GM18505 (cell line): ENCODE data around the gene MYOCOS.
"Not testable (repeated sequence)": the region's sequence is repeated elsewhere in the genome, so short reads cannot be mapped to it uniquely, and the experiment has no call there.

ENCODE experiments used
- ATAC-seq: cut with Tn5 transposase; IDR thresholded peaks from one replicate; pipeline ENCODE4 v1.9.1; 2021; ENCODE audit not compliant: unreplicated experiment
- POLR2A ChIP-seq: IDR thresholded peaks from 4 replicates; pipeline ENCODE4 v1.6.1; 2011; ENCODE audit warnings: borderline replicate concordance; ENCODE audit not compliant: insufficient read depth, insufficient read length; ENCODE audit errors: extremely low read depth

The MYOCOS gene, protein sequence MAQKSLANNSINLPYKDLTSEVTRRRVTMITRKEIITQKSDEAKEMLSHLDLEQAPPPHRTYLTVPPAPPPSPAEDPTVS

DNA sequence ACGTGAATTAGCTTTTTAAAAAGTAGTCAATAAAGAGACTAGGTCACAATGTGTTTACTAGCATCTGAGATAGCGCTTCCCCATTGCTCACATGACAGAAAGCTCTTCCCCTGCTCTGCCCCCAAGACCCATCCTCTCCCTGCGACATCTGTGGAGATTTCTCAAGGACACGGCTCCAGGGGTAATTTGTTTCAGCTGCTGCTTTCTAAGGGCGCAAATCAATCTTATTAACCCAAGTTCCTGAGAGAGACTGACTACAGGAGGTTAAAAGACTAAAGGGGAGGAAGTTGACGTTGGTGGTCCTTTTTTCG is at the start of gene MYOCOS:
Gene MYOCOS, plus strand, starts transcription at position 92 of the 311 bp plus-strand sequence. CDS start 1,641 bp downstream, outside the sequence.
- no peak for TF ChIP-seq POLR2A
- no peak for ATAC-seq

DNA sequence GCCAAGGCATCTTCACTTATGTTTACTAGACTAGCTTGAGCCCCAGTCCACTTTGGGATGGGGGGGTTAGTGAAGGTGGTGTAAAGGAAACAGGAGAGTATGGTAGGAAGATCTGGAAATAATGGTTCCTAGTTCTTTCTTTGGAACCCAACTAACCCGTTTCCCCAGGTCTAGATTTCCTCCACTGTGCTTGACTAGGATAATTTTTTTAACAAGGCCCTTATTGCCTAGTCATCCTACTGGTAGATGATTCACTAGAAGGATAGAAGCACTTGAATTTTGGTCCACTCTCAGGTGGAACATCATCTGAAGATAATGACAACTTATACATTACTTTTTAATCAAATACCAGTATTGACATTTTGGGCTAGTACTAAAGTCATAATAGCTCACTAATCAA is 45.9 kb upstream of the MYOCOS start:
- no peak for ATAC-seq
- TF ChIP-seq POLR2A = no peak

DNA sequence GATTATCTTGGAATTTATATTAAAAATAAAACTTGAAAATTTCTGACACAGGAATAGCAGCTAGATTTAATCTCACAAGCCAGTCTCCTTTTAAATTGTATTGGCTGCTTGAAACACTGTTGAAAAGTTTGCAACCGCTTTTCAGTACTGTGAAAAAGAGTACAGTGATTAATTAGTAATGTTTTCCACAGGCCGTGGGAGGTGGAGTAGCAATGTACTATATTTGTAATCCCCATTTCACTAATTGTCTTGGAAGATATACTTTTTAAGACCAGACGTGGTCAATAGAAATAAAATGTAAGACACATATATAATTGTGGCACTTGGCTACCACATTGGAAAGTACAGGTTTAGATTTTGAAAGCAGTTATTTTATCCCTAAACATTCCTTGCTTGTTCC is 40.8 kb upstream of the MYOCOS start:
- ATAC-seq = no peak

DNA sequence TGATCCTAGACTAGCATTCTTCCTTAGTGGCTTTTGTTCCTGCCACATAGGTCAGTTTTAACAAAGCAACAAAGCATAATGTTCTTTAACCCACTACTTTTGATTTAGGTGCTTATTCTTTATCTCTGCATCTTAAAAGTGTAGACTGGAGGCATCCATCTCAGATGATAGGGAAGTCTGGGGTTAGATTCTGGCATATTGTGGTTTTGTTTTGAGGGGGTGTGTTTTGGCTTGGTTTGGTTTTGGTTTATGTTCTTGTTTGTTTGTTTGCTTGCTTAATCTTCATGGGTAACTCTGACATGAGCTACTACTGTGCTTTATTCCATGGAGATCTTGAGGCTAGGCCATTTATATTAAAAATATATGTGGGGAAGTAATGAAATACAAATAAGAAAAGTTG is 40.3 kb upstream of the MYOCOS start:
- TF ChIP-seq POLR2A = no peak
- ATAC-seq = no peak

More for the DNA sequence above, 40.8 kb upstream of the MYOCOS start:
- no peak for TF ChIP-seq POLR2A

DNA sequence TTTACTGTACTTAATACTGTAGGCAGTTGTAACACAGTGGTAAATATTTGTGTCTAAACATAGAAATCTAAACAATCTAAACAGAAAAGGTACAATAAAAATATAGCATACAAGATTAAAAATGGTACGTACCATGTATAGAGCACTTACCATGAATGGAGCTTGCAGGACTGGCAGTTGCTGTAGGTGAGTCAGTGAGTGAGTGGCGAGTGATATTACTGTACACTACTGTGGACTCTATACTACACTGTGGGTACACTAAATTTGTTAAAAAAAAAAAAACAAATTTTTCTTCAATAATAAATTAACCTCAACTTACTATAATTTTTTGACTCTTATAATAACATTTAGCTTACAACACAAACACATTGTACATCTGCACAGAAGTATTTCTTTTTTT is 39.5 kb upstream of the MYOCOS start:
- TF ChIP-seq POLR2A = no peak
- no peak for ATAC-seq

DNA sequence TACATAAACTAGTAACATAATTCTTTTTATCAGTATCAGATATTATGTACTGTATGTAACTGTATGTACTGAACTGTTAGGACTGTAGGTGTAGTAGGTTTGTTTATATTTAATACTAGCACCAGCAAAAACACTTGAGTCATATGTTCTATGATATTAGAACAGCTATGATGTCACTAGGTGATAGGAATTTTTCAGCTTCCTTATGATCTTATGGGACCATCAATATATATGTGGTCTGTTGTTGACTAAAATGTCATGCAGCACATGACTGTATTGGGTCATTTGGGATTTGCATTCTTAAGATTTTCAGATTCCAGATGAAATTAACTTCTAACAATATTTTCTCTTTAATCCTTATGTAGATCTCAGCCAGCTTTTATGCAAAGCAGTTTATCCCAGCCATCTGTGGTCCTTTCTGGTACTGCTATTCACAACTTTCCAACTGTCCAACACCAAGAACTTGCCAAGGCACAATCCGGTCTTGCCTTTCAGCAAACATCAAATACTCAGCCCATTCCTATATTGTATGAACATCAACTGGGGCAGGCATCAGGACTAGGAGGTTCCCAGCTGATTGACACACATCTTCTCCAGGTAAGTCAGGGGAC is 38.3 kb upstream of the MYOCOS start:
- TF ChIP-seq POLR2A = no peak
- ATAC-seq = no peak

DNA sequence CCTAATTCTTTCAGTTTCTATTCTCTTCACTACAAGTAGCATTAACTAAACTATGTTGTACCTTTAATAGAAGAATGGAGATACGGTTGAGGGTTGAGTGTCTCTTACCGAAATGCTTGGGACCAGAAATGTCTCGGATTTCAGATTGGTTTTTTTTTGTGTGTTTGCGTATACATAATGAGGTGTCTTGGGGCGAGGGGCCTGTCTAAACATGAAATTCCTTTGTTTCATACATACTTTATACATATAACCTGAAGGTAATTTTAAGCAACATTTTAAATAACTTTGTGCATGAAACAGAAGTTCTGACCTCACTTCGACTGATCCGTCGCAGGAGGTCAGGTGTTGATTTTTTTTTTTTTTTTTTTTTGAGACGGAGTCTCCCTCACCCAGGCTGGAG is 36.3 kb upstream of the MYOCOS start:
- no peak for ATAC-seq
- no peak for TF ChIP-seq POLR2A

DNA sequence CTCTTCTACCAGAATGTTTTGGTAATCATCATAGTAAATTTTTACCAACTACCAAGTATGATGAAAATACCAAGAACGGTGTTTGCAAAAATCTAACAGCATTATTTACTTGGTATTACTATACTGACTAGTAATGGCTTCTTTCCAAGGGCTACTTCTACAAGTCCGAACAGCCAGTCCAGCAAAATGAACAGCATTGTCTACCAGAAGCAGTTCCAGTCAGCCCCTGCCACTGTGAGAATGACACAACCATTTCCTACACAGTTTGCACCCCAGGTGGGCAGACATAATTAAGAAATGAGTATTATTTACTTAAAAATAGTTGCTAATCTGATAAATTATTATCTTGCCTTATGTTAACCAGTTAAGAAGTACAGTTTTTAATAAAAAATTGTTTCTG is 33.8 kb upstream of the MYOCOS start:
- ATAC-seq = no peak
- no peak for TF ChIP-seq POLR2A

DNA sequence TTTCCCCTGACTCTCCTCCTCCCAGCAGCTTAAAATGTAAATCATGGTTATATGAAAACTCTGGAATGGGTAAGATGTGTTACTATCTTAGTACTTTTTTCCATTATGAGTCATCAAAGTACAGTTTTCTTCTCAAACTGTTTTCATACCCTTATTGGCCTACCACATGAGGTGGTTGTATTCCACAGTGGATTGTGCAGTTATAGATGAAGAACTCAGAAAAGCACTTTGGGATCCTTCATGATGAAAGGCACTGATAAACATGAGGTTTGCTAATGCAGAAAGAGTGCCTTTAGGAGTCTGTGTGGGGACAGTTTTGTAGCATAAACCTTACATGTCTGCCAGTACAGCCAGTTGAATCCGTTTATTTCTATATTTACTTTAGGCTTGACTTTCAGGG is 32.0 kb upstream of the MYOCOS start:
- TF ChIP-seq POLR2A = no peak
- ATAC-seq = no peak

DNA sequence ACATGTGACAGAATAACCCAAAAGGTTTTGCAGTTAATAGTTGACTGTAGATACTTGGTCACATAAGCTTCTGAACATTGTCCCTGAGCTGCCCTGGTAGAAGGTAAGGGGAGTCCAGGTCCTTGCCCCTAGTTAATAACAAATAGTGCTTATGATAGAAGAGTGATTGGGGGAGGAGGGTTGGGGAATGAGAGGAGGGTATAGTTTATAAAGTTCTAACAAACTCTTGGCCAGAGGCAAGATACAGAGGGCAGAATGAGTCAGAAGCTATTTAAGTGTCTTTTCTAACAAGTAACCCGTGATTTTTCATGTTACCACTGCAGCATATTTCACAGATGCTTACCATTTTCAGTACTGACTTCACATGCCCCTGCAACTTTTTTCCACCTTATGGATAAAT is 26.7 kb upstream of the MYOCOS start:
- ATAC-seq = no peak
- no peak for TF ChIP-seq POLR2A

DNA sequence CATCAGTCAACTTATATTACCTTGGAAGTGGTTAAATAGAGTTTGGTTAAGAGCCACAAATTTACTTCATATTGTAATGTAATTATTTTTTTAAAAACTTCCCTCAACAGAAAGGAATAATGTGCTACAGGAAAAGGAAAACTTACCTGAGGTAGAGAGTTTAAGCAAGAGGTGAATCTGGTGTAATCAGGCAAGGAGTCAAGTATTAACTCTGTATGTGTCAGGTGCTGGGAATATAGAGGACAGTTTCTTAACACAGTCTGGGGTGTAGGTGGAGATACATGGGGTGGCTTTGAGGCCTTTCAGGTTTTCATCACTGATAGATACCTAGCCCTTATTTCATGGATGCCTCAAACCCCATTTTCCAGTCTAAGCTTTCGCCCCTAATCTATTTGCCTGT is 25.9 kb upstream of the MYOCOS start:
- TF ChIP-seq POLR2A = no peak
- ATAC-seq = no peak

DNA sequence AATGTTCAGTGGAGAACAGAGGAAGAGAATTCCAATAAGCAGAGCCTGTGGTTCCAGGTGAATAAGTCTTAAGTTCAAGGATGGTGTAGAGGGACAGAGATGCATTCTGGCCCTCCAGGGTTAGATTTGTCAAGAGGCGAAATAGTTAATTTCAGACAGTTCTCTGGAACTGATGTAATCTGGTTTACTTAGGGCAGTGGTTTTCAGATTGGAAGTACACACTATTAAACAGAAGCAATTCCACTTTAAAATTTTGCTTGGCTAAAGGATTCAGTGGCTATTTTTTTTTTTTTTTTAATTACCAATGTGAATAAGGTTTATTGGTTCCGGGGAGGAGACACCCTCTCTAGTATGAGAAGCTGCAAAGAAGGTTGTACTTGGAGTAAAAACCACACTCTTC is 25.3 kb upstream of the MYOCOS start:
- no peak for ATAC-seq
- TF ChIP-seq POLR2A = no peak

DNA sequence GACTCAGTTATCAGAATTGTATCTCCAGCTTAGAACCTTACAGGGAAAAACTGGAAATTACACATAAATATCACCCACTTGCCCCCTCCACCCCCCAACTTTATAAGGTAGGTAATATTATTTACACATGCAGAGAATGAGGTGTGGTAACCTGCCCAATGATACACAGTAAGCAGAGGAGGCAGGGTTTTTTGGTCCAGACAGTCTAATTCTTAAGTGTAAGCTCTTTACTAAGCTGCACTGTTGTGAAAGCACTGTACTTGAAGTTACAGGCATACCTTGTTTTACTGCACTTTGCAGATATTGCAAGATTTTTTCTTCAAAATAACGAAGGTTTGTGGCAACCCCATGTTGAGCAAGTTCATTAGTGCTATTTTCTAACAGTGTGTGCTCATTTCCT is 24.8 kb upstream of the MYOCOS start:
- ATAC-seq = no peak
- no peak for TF ChIP-seq POLR2A

DNA sequence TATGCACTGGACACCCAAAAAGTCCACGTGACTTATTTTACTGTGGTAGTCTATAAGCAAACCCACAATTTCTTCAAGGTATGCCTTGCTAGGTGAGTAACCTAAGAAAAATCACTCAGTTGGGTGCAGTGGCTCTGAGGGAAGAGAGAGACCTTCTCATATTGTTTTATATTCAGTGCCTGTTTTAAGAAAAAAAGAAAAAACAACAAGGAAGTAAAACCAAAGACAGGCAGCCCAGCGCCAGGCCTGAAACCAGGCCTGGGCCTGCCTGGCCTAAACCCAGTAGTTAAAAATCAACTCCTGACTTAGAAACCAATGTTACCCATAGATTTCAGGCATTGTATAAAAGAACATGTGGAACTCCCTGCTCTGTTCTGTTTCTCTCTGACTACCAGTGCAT is 21.7 kb upstream of the MYOCOS start:
- not testable (repeated sequence) for ATAC-seq

DNA sequence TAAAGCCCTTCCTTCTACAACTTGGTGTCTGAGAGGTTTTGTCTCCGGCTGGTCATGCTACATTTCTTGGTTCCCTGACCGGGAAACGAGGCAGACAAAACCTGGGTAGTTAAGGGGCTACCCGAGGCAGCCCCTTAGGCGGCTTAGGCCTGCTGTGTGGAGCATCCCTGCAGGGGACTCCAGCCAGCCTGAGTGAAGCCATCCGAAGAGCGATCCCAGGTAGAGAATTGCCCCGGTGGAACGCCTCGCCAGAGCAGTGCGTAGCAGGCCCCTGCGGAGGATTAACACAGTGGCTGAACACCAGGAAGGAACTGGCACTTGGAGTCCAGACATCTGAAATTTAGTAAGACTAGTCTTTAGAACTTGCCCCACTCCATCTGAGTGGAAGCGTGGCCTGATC is 21.2 kb upstream of the MYOCOS start:
- TF ChIP-seq POLR2A = no peak
- no peak for ATAC-seq

DNA sequence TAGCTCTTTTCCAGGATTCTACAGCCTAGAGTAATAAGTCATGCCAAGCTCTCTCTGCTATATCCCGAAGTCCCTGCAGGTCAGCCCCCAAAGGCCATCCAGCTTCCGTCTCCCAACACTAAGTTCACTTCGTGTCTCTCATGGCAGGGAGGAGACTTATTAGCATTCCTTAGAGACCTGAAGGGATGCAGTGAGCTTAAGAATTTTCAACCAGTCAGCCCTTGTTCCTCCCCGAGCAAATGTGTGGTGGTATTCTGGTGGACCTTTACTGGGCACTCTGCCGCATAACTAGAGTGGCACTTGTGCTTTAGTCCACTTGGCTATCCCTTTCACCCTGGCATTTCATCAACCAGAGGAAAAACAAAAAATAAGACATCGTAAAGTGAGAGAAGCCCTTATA is 19.0 kb upstream of the MYOCOS start:
- ATAC-seq = not testable (repeated sequence)

DNA sequence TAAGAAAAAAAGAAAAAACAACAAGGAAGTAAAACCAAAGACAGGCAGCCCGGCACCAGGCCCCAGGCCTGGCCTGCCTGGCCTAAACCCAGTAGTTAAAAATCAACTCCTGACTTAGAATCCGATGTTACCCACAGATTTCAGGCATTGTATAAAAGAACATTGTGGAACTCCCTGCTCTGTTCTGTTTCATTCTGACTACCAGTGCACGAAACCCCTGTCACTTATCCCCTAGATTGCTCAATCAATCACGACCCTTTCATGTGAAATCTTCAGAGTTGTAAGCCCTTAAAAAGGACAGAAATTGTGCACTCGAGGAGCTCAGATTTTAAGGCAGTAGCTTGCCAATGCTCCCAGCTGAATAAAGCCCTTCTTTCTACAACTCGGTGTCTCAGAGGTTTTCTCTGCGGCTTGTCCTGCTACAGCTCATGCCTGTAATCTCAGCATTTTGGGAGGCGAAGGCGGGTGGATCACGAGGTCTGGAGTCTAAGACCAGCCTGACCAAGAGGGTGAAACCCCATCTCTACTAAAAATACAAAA is 15.6 kb upstream of the MYOCOS start:
- TF ChIP-seq POLR2A = no peak
- no peak for ATAC-seq
